Measurements from ENCODE around the gene PDE10A. TPM values are rescaled to one million over a fixed set of nuclear protein-coding genes. Genes with fewer than 3 reads are reported as not detected.
"Not testable (repeated sequence)": the region's sequence is repeated elsewhere in the genome, so short reads cannot be mapped to it uniquely, and the experiment has no call there.

The PDE10A gene
- polyA plus RNA-seq, 10 donors, result 6.5 to 12.8 (median 9.6) TPM

GRCh38 chr6:165554644-165555043 lies 108.4 kb downstream of the PDE10A start:
- DNase-seq, result not testable (repeated sequence)

GRCh38 chr6:165552248-165552736 lies 110.7 kb downstream of the PDE10A start:
- DNase-seq, result no peak

- DNase-seq, result no peak
Observed at GRCh38 chr6:165551828-165552227, 111.2 kb downstream of the PDE10A start.

GRCh38 chr6:165548450-165548849 lies 114.6 kb downstream of the PDE10A start:
- DNase-seq, result no peak

- peak; percentile 18 to 66 (median 48) for DNase-seq
Observed at GRCh38 chr6:165545806-165546205, 117.2 kb downstream of the PDE10A start.

GRCh38 chr6:165543781-165544180 lies 119.3 kb downstream of the PDE10A start:
- DNase-seq, result peak in 1 of 3 donors; percentile 33

- no peak for DNase-seq
Observed at GRCh38 chr6:165536911-165537310, 126.1 kb downstream of the PDE10A start.

GRCh38 chr6:165519316-165519715 lies 143.7 kb downstream of the PDE10A start:
- no peak for DNase-seq

- no peak for DNase-seq
Observed at GRCh38 chr6:165515963-165516624, 146.9 kb downstream of the PDE10A start.

GRCh38 chr6:165514621-165515020 lies 148.4 kb downstream of the PDE10A start:
- no peak for DNase-seq

GRCh38 chr6:165511807-165512206 lies 151.2 kb downstream of the PDE10A start:
- no peak for DNase-seq

- DNase-seq, result no peak
Observed at GRCh38 chr6:165508321-165508869, 154.6 kb downstream of the PDE10A start.

- no peak for DNase-seq
Observed at GRCh38 chr6:165506657-165507056, 156.4 kb downstream of the PDE10A start.

- DNase-seq, result not testable (repeated sequence)
Observed at GRCh38 chr6:165500214-165500907, 162.7 kb downstream of the PDE10A start.

- DNase-seq, result no peak
Observed at GRCh38 chr6:165497472-165497871, 165.6 kb downstream of the PDE10A start.

GRCh38 chr6:165488624-165489295 lies 174.3 kb downstream of the PDE10A start:
- no peak for DNase-seq

- DNase-seq, result peak in 2 of 3 donors; percentile 2 to 23
Observed at GRCh38 chr6:165487950-165488349, 175.1 kb downstream of the PDE10A start.

- DNase-seq, result peak in 1 of 3 donors; percentile 7
Observed at GRCh38 chr6:165487347-165487746, 175.7 kb downstream of the PDE10A start.

GRCh38 chr6:165486183-165487137 lies 176.6 kb downstream of the PDE10A start:
- DNase-seq, result no peak

GRCh38 chr6:165484178-165484889 lies 178.7 kb downstream of the PDE10A start:
- DNase-seq, result no peak
